Measurements from ENCODE around the gene MYH7.

MYH7 gene

GRCh38 chr14:23447361-23448350 is 12.2 kb upstream of the MYH7 start:
- H3K27ac ChIP-seq (ENCODE audit: low read depth, low read length): no peak overlapping the region
- H2AFZ ChIP-seq (ENCODE audit: low read length, unreplicated experiment): no peak overlapping the region
- H3K79me2 ChIP-seq (ENCODE audit: control insufficient read depth, insufficient read depth, low read length, unreplicated experiment): no peaks in the 10 kb centered on the region
- no peaks in the 10 kb centered on the region for H3K4me1 ChIP-seq (ENCODE audit: control insufficient read depth, insufficient read depth, low read length, unreplicated experiment)
- peaks cover 67% of the 10 kb centered on the region for H3K27me3 ChIP-seq (ENCODE audit: insufficient read depth, low read length)
- H3K4me3 ChIP-seq (ENCODE audit: low read depth, low read length): no peak overlapping the region
- no peaks in the 10 kb centered on the region for H3K36me3 ChIP-seq (ENCODE audit: insufficient read depth, low read length)

DNA sequence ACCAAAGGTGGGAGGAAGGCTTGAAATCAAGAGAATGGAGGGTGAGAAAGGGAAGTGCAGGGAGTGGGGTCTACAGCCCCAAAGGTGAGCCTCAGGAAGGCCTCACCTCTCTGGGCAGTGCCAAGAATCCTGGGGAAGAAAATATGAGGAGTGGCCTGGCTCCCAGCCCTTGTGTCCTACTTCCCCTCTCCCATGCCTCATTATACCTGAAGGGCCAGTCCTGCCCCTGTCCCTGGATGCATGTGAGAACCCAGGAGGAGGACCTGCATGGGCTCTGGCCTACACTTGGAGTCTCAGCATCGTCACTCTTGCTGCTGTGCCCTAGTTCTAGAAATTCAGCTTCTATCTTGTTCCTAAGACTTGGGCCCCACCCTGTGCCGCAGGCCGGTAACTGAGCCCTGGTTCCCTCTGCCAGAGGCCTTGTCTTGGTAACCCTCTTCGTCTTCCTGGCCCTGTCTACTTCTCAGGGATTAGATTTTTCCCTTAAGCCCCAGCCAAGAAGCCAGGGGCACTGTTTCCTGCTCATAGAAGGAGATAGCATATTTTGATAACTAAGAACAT is 10.9 kb upstream of the MYH7 start:
- Histone ChIP-seq H3K79me2 (ENCODE audit: control insufficient read depth, insufficient read depth, low read length, unreplicated experiment) (no peaks in the 10 kb centered on the region), H3K4me1 (ENCODE audit: control insufficient read depth, insufficient read depth, low read length, unreplicated experiment) (no peaks in the 10 kb centered on the region), H3K27ac (ENCODE audit: low read depth, low read length) (no peak overlapping the region), H3K36me3 (ENCODE audit: insufficient read depth, low read length) (no peaks in the 10 kb centered on the region), H3K4me3 (ENCODE audit: low read depth, low read length) (no peak overlapping the region), H3K27me3 (ENCODE audit: insufficient read depth, low read length) (peaks cover 64% of the 10 kb centered on the region), H2AFZ (ENCODE audit: low read length, unreplicated experiment) (no peak overlapping the region)

DNA sequence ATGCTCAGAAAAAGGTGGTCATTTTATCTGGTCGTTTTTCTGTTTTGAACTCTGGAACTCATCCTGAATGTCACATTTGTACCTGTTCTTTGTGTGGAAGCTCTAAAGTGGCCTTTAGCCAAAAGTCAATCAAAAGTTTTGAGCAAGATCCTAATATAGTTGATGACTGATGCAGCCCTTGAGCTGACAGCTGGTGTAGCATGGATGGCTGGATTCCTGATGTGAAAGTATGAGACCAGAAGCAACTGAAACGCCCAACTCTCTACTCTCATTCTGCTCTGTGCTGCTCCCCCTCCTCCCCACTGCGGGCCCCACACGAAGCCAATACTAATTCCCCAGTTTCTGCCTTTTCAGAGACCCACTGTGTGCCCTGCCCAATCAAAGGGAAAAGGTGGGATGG is 10.3 kb upstream of the MYH7 start:
- no peaks in the 10 kb centered on the region for H3K36me3 ChIP-seq (ENCODE audit: insufficient read depth, low read length)
- no peak overlapping the region for H2AFZ ChIP-seq (ENCODE audit: low read length, unreplicated experiment)

GRCh38 chr14:23444314-23444713 is 8.9 kb upstream of the MYH7 start:
- H3K27me3 ChIP-seq (ENCODE audit: insufficient read depth, low read length): peaks cover 51% of the 10 kb centered on the region
- no peaks in the 10 kb centered on the region for H3K4me1 ChIP-seq (ENCODE audit: control insufficient read depth, insufficient read depth, low read length, unreplicated experiment)
- H3K4me3 ChIP-seq (ENCODE audit: low read depth, low read length): no peak overlapping the region
- H2AFZ ChIP-seq (ENCODE audit: low read length, unreplicated experiment): no peak overlapping the region
- no peaks in the 10 kb centered on the region for H3K36me3 ChIP-seq (ENCODE audit: insufficient read depth, low read length)
- H3K27ac ChIP-seq (ENCODE audit: low read depth, low read length): no peak overlapping the region
- no peaks in the 10 kb centered on the region for H3K79me2 ChIP-seq (ENCODE audit: control insufficient read depth, insufficient read depth, low read length, unreplicated experiment)

More for the DNA sequence above, 10.3 kb upstream of the MYH7 start:
- Histone ChIP-seq H3K79me2 (ENCODE audit: control insufficient read depth, insufficient read depth, low read length, unreplicated experiment) (no peaks in the 10 kb centered on the region), H3K4me3 (ENCODE audit: low read depth, low read length) (no peak overlapping the region), H3K27ac (ENCODE audit: low read depth, low read length) (no peak overlapping the region), H3K27me3 (ENCODE audit: insufficient read depth, low read length) (peaks cover 58% of the 10 kb centered on the region), H3K4me1 (ENCODE audit: control insufficient read depth, insufficient read depth, low read length, unreplicated experiment) (no peaks in the 10 kb centered on the region)

DNA sequence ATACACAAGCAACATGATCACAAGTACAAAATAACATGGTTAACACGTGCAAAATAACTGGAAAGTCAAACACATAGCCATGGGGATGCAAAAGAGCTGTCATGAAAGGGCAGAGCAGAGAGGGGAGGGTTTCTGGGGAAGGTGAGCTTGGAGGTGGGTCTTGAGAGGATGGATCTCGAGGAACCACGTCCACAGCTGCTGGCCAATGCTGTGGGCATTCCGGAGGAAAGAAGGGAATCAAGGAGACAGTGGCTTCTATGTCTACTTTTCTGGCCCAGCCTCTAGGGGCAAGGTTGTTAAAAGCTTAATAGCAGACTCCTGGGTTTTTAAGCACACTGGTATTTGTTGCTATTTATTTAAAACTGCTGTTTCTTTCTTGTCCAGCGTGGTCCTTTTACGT is 8.4 kb upstream of the MYH7 start:
- Histone ChIP-seq H3K4me1 (ENCODE audit: control insufficient read depth, insufficient read depth, low read length, unreplicated experiment) (no peaks in the 10 kb centered on the region), H2AFZ (ENCODE audit: low read length, unreplicated experiment) (no peak overlapping the region), H3K36me3 (ENCODE audit: insufficient read depth, low read length) (no peaks in the 10 kb centered on the region), H3K27ac (ENCODE audit: low read depth, low read length) (no peak overlapping the region), H3K4me3 (ENCODE audit: low read depth, low read length) (no peak overlapping the region), H3K27me3 (ENCODE audit: insufficient read depth, low read length) (peaks cover 47% of the 10 kb centered on the region), H3K79me2 (ENCODE audit: control insufficient read depth, insufficient read depth, low read length, unreplicated experiment) (no peaks in the 10 kb centered on the region)

DNA sequence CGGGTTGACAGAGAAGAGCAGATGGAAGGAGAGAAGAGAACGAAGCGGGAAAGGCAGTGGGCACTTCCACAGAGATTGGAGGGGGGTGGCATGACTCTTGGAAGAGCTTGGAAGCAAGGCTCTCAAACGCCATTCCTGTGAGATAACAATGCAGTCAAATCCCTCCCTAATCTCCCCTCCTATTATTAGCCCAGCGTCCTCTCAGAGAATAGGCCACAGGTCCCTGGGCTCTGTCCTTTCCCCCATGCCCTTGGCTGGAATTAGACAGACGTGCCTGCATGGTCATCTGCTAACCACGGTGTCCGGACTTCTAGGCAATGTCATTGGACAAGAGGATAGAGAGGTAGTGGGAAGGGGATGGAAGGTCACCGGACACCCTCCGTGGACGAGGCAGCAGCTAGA is 8.0 kb upstream of the MYH7 start:
- Histone ChIP-seq H3K79me2 (ENCODE audit: control insufficient read depth, insufficient read depth, low read length, unreplicated experiment) (no peaks in the 10 kb centered on the region), H3K27ac (ENCODE audit: low read depth, low read length) (no peak overlapping the region), H3K36me3 (ENCODE audit: insufficient read depth, low read length) (no peaks in the 10 kb centered on the region), H3K4me1 (ENCODE audit: control insufficient read depth, insufficient read depth, low read length, unreplicated experiment) (no peaks in the 10 kb centered on the region), H3K27me3 (ENCODE audit: insufficient read depth, low read length) (peaks cover 42% of the 10 kb centered on the region), H3K4me3 (ENCODE audit: low read depth, low read length) (no peak overlapping the region), H2AFZ (ENCODE audit: low read length, unreplicated experiment) (no peak overlapping the region)

GRCh38 chr14:23442721-23443356 is 7.4 kb upstream of the MYH7 start:
- no peak overlapping the region for H3K4me3 ChIP-seq (ENCODE audit: low read depth, low read length)
- H3K4me1 ChIP-seq (ENCODE audit: control insufficient read depth, insufficient read depth, low read length, unreplicated experiment): no peaks in the 10 kb centered on the region
- no peak overlapping the region for H2AFZ ChIP-seq (ENCODE audit: low read length, unreplicated experiment)
- H3K79me2 ChIP-seq (ENCODE audit: control insufficient read depth, insufficient read depth, low read length, unreplicated experiment): no peaks in the 10 kb centered on the region
- peaks cover 45% of the 10 kb centered on the region for H3K27me3 ChIP-seq (ENCODE audit: insufficient read depth, low read length)
- H3K36me3 ChIP-seq (ENCODE audit: insufficient read depth, low read length): no peaks in the 10 kb centered on the region
- H3K27ac ChIP-seq (ENCODE audit: low read depth, low read length): no peak overlapping the region

- Histone ChIP-seq H3K79me2 (ENCODE audit: control insufficient read depth, insufficient read depth, low read length, unreplicated experiment) (no peaks in the 10 kb centered on the region), H3K27ac (ENCODE audit: low read depth, low read length) (no peak overlapping the region), H3K36me3 (ENCODE audit: insufficient read depth, low read length) (no peaks in the 10 kb centered on the region), H3K4me1 (ENCODE audit: control insufficient read depth, insufficient read depth, low read length, unreplicated experiment) (no peaks in the 10 kb centered on the region), H3K4me3 (ENCODE audit: low read depth, low read length) (no peak overlapping the region), H3K27me3 (ENCODE audit: insufficient read depth, low read length) (peaks cover 59% of the 10 kb centered on the region), H2AFZ (ENCODE audit: low read length, unreplicated experiment) (no peak overlapping the region)
Observed at GRCh38 chr14:23441076-23441475, 5.6 kb upstream of the MYH7 start.

- Histone ChIP-seq H2AFZ (ENCODE audit: low read length, unreplicated experiment) (no peak overlapping the region), H3K27me3 (ENCODE audit: insufficient read depth, low read length) (peaks cover 64% of the 10 kb centered on the region), H3K27ac (ENCODE audit: low read depth, low read length) (no peak overlapping the region), H3K4me3 (ENCODE audit: low read depth, low read length) (no peak overlapping the region), H3K4me1 (ENCODE audit: control insufficient read depth, insufficient read depth, low read length, unreplicated experiment) (no peaks in the 10 kb centered on the region), H3K36me3 (ENCODE audit: insufficient read depth, low read length) (no peaks in the 10 kb centered on the region), H3K79me2 (ENCODE audit: control insufficient read depth, insufficient read depth, low read length, unreplicated experiment) (no peaks in the 10 kb centered on the region)
Observed at GRCh38 chr14:23439107-23439835, 3.8 kb upstream of the MYH7 start.

DNA sequence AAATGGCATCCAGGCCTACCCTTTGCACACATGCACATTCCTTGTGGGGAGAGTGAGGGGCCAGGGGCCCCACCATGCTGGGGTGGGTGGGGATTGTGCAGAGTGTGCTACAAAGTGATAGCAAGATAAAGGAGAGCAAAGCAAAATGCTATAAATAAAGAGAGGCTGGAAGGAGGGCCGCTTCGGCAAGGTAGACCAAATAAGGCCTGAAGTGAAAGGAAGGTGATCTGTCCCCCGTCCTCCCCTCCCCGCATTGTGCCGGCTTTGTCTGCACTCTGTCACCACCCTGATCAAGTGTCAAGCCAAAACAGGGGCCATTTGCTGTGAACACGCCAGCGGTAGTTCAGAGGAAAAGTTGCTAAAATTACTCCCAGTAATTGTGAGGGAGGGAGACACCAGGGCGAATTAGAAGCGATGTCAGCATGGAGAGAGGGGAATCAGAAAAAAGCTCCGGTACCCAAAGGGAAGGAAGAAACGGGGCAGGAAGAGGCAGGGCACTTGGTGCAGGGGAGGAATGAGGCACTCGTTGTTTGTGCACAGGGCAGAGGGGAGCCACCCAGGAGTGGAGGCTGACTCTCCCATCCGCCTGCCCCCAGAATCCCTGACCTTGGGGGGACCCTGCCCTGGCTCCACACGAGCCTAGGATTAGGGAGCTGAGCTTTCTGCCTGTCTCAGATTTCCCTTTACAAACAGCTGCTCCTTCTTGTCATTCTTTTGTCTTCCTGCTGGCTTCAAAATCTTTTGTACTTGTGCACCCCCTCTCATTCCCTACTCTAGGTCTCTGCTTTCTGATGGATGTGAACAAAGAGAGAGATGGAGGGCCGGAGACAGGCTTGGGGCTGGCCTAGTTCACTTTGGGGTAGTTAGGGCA is 2.9 kb upstream of the MYH7 start:
- Histone ChIP-seq H2AFZ (ENCODE audit: low read length, unreplicated experiment) (no peak overlapping the region), H3K36me3 (ENCODE audit: insufficient read depth, low read length) (no peaks in the 10 kb centered on the region), H3K4me1 (ENCODE audit: control insufficient read depth, insufficient read depth, low read length, unreplicated experiment) (no peaks in the 10 kb centered on the region), H3K79me2 (ENCODE audit: control insufficient read depth, insufficient read depth, low read length, unreplicated experiment) (no peaks in the 10 kb centered on the region), H3K4me3 (ENCODE audit: low read depth, low read length) (no peak overlapping the region), H3K27me3 (ENCODE audit: insufficient read depth, low read length) (peaks cover 66% of the 10 kb centered on the region), H3K27ac (ENCODE audit: low read depth, low read length) (no peak overlapping the region)
